Activated naive CD4-positive, alpha-beta T cell treated with Interleukin-2 at 50 U/mL for 16 hours (primary cell): ENCODE data around the gene VPS54.
"Not testable (repeated sequence)": the region's sequence is repeated elsewhere in the genome, so short reads cannot be mapped to it uniquely, and the experiment has no call there.

Experiments used
- DNase-seq: peaks from one replicate; pipeline ENCODE4 v3.0.0-alpha.2; 2020

VPS54 gene

GRCh38 chr2:64023485-64024258, 4.4 kb upstream of the VPS54 start:
- DNase-seq: no peak

GRCh38 chr2:64021578-64021977, 2.4 kb upstream of the VPS54 start:
- no peak for DNase-seq

GRCh38 chr2:64019975-64020528, 824 bp upstream of the VPS54 start:
- no peak for DNase-seq

- no peak for DNase-seq
Measured at GRCh38 chr2:64018701-64019082, 536 bp downstream of the VPS54 start.

- no peak for DNase-seq
Measured at GRCh38 chr2:64017811-64018700, 1.2 kb downstream of the VPS54 start.

- no peak for DNase-seq
Measured at GRCh38 chr2:64015898-64016297, 3.3 kb downstream of the VPS54 start.

GRCh38 chr2:64015391-64015790, 3.8 kb downstream of the VPS54 start:
- DNase-seq: no peak

GRCh38 chr2:64014628-64015027, 4.6 kb downstream of the VPS54 start:
- DNase-seq: no peak

- DNase-seq: no peak
Measured at GRCh38 chr2:64013053-64013452, 6.2 kb downstream of the VPS54 start.

GRCh38 chr2:64012115-64012514, 7.1 kb downstream of the VPS54 start:
- DNase-seq: no peak

GRCh38 chr2:64008434-64009009, 10.7 kb downstream of the VPS54 start:
- DNase-seq: no peak

- no peak for DNase-seq
Measured at GRCh38 chr2:64007924-64008323, 11.3 kb downstream of the VPS54 start.

GRCh38 chr2:64005707-64006356, 13.4 kb downstream of the VPS54 start:
- DNase-seq: no peak

GRCh38 chr2:64003239-64003638, 16.0 kb downstream of the VPS54 start:
- no peak for DNase-seq

- DNase-seq: no peak
Measured at GRCh38 chr2:64001382-64002101, 17.7 kb downstream of the VPS54 start.

GRCh38 chr2:64000630-64001381, 18.4 kb downstream of the VPS54 start:
- no peak for DNase-seq

GRCh38 chr2:63999049-63999448, 20.2 kb downstream of the VPS54 start:
- DNase-seq: no peak

GRCh38 chr2:63996582-63997198, 22.5 kb downstream of the VPS54 start:
- DNase-seq: not testable (repeated sequence)

- not testable (repeated sequence) for DNase-seq
Measured at GRCh38 chr2:63994329-63995070, 24.7 kb downstream of the VPS54 start.

- no peak for DNase-seq
Measured at GRCh38 chr2:63993871-63994270, 25.4 kb downstream of the VPS54 start.
